SK-N-SH (cell line): ENCODE measurements around the gene PHACTR2. TPM values are rescaled to one million over a fixed set of nuclear protein-coding genes. Genes with fewer than 3 reads are reported as not detected.

ENCODE experiments used
- CTCF ChIA-PET: fragments of 300-600, 350-600 bp; formaldehyde crosslinking; extraction: SDS; loops from one replicate; lab custom pipeline; 2021; lab: Yijun Ruan, JAX
- POLR2A ChIA-PET: fragments of 350-600 bp; sonication (Branson Sonifier 250); formaldehyde crosslinking; extraction: SDS; loops from one replicate; lab custom pipeline; 2020; ENCODE audit warnings: antibody characterized with exemption, inconsistent platforms; lab: Yijun Ruan, JAX
- DNase-seq: peaks from one replicate; pipeline ENCODE4 v3.0.0; 2012
- H2AFZ ChIP-seq: fragments of 200-600 bp; sonication (generic); 2 replicates; pipeline ENCODE4 v1.8.1; 2016; ENCODE audit warnings: antibody characterized with exemption, mild to moderate bottlenecking, low read depth
- H3F3A ChIP-seq: fragments of 200-600 bp; sonication (generic); replicated peaks from 2 replicates; pipeline ENCODE3; 2016; ENCODE audit warnings: antibody characterized with exemption, mild to moderate bottlenecking; ENCODE audit not compliant: insufficient read depth
- H3K27ac ChIP-seq, 2 experiments: fragments of 200-500 bp in 1 of 2; fragments of 200-600 bp in 1 of 2; sonication (Bioruptor generic) in 1 of 2; sonication (generic), shearing (Covaris generic) in 1 of 2; 2 replicates each; pipeline versions ENCODE4 v1.5.1 to v1.6.1; 2014 to 2016; ENCODE audit warnings: low read depth in 2 of 2, inconsistent platforms in 1 of 2, low read length in 1 of 2, mild to moderate bottlenecking in 1 of 2, mixed read lengths in 1 of 2
- H3K27me3 ChIP-seq: fragments of 200-600 bp; sonication (generic), shearing (Covaris generic); 2 replicates; pipeline ENCODE4 v1.6.1; 2016; ENCODE audit warnings: mixed run types; ENCODE audit not compliant: insufficient read depth
- H3K36me3 ChIP-seq, 2 experiments: fragments of 200-500 bp in 1 of 2; fragments of 200-600 bp in 1 of 2; sonication (Bioruptor generic) in 1 of 2; sonication (generic) in 1 of 2; replicated peaks in 1 of 2; 2 replicates each; pipeline versions ENCODE3 to v1.5.1; 2014 to 2016; ENCODE audit warnings: low read length in 1 of 2, mild to moderate bottlenecking in 1 of 2; ENCODE audit not compliant: insufficient read depth in 2 of 2, control insufficient read depth in 1 of 2
- H3K4me1 ChIP-seq, 2 experiments: fragments of 200-500 bp in 1 of 2; fragments of 200-600 bp in 1 of 2; sonication (Bioruptor generic) in 1 of 2; sonication (generic), shearing (Covaris generic) in 1 of 2; 2 replicates each; pipeline versions ENCODE4 v1.5.1 to v1.6.1; 2014 to 2016; ENCODE audit warnings: low read depth in 1 of 2, low read length in 1 of 2, mixed run types in 1 of 2; ENCODE audit not compliant: insufficient read depth in 2 of 2, control insufficient read depth in 1 of 2
- H3K4me2 ChIP-seq: fragments of 200-600 bp; sonication (generic), shearing (Covaris generic); 2 replicates; pipeline ENCODE4 v1.6.1; 2017; ENCODE audit warnings: mixed run types
- H3K4me3 ChIP-seq, 2 experiments: fragments of 200-500 bp in 1 of 2; fragments of 200-600 bp in 1 of 2; sonication (Bioruptor generic) in 1 of 2; sonication (generic), shearing (Covaris generic) in 1 of 2; 2 replicates each; pipeline versions ENCODE4 v1.5.1 to v1.8.1; 2014 to 2016; ENCODE audit warnings: low read depth in 2 of 2, inconsistent platforms in 1 of 2, low read length in 1 of 2, mild to moderate bottlenecking in 1 of 2, mixed read lengths in 1 of 2, moderate library complexity in 1 of 2
- H3K79me2 ChIP-seq: fragments of 200-600 bp; sonication (generic); 2 replicates; pipeline ENCODE4 v1.8.1; 2017; ENCODE audit warnings: mild to moderate bottlenecking; ENCODE audit not compliant: insufficient read depth
- H3K9ac ChIP-seq: fragments of 200-600 bp; sonication (generic); 2 replicates; pipeline ENCODE4 v1.6.1; 2017; ENCODE audit warnings: mixed run types
- H3K9me2 ChIP-seq: fragments of 200-600 bp; sonication (generic); 2 replicates; pipeline ENCODE4 v1.6.1; 2017; ENCODE audit warnings: mixed run types
- H3K9me3 ChIP-seq: fragments of 200-600 bp; sonication (generic); 2 replicates; pipeline ENCODE4 v1.6.1; 2017; ENCODE audit warnings: mixed run types, mild to moderate bottlenecking, moderate library complexity
- H4K20me1 ChIP-seq: fragments of 200-600 bp; sonication (generic); 2 replicates; pipeline ENCODE4 v1.6.1; 2017; ENCODE audit warnings: mild to moderate bottlenecking, mixed run types; ENCODE audit not compliant: insufficient read depth
- CHD2 ChIP-seq: fragments of 150-350 bp; IDR thresholded peaks from 2 replicates; pipeline ENCODE4 v1.6.1; 2018; ENCODE audit warnings: low read length; ENCODE audit not compliant: partially characterized antibody
- CTCF ChIP-seq: fragments of 200-600 bp; sonication (generic); IDR thresholded peaks from 2 replicates; pipeline ENCODE4 v1.6.1; 2017; ENCODE audit warnings: antibody characterized with exemption, mild to moderate bottlenecking, moderate library complexity
- ELF1 ChIP-seq: IDR thresholded peaks from 2 replicates; pipeline ENCODE4 v1.4.0; 2012
- EP300 ChIP-seq, 2 experiments: IDR thresholded peaks; 2 replicates each; pipeline versions ENCODE4 v1.4.0 to v1.6.1; 2012; ENCODE audit warnings: borderline replicate concordance in 1 of 2, low read depth in 1 of 2, low read length in 1 of 2
- EZH2phosphoT487 ChIP-seq: fragments of 200-600 bp; sonication (generic); IDR thresholded peaks from 2 replicates; pipeline ENCODE4 v1.6.1; 2017; ENCODE audit warnings: low read depth, mixed run types, mild to moderate bottlenecking, antibody characterized with exemption, moderate library complexity, borderline replicate concordance
- GABPA ChIP-seq: IDR thresholded peaks from 2 replicates; pipeline ENCODE4 v1.4.0; 2012; ENCODE audit warnings: low read depth, mild to moderate bottlenecking
- GATA2 ChIP-seq: sonication (generic); formaldehyde crosslinking; IDR thresholded peaks from 2 replicates; pipeline ENCODE4 v1.5.0; 2020; ENCODE audit warnings: mild to moderate bottlenecking, missing genetic modification reagents
- IRF3 ChIP-seq: fragments of 150-350 bp; IDR thresholded peaks from 2 replicates; pipeline ENCODE4 v1.6.1; 2016; ENCODE audit warnings: mild to moderate bottlenecking, low read depth, low read length
- JUND ChIP-seq: IDR thresholded peaks from 2 replicates; pipeline ENCODE4 v1.4.0; 2012
- NRF1 ChIP-seq: IDR thresholded peaks from 2 replicates; pipeline ENCODE4 v1.6.1; 2012; ENCODE audit warnings: low read depth, mild to moderate bottlenecking, low read length
- POLR2AphosphoS5 ChIP-seq: IDR thresholded peaks from 2 replicates; pipeline ENCODE4 v1.6.1; 2012; ENCODE audit warnings: low read depth, low read length
- RAD21 ChIP-seq: IDR thresholded peaks from 2 replicates; pipeline ENCODE4 v1.6.1; 2012; ENCODE audit warnings: mild to moderate bottlenecking, low read length
- RCOR1 ChIP-seq: fragments of 150-350 bp; IDR thresholded peaks from 2 replicates; pipeline ENCODE4 v1.6.1; 2017; ENCODE audit warnings: antibody characterized with exemption, low read length
- SMC3 ChIP-seq: IDR thresholded peaks from 2 replicates; pipeline ENCODE4 v1.6.1; 2012; ENCODE audit warnings: low read depth, low read length, improper control_type of control experiment
- TAF1 ChIP-seq: IDR thresholded peaks from 2 replicates; pipeline ENCODE4 v1.6.1; 2012; ENCODE audit warnings: low read depth, mild to moderate bottlenecking, low read length, moderate library complexity, borderline replicate concordance
- USF1 ChIP-seq: IDR thresholded peaks from 2 replicates; pipeline ENCODE4 v1.4.0; 2012; ENCODE audit warnings: low read depth, borderline replicate concordance
- YY1 ChIP-seq: IDR thresholded peaks from 2 replicates; pipeline ENCODE4 v1.4.0; 2012; ENCODE audit warnings: low read depth, mild to moderate bottlenecking
- ZBTB33 ChIP-seq: IDR thresholded peaks from 2 replicates; pipeline ENCODE4 v1.4.0; 2012; ENCODE audit warnings: low read depth, borderline replicate concordance
- WGBS: methylation state at CpG from one replicate; pipeline ENCODE4 v1.1.6; 2017; ENCODE audit warnings: low lambda C conversion rate; 5-methylcytosine and 5-hydroxymethylcytosine counted together
- polyA plus RNA-seq, 3 experiments: library from polyadenylated mRNA; depleted of rRNA; stranded (reverse); fragments of >200 nt; gene quantifications; 2 replicates each; pipeline ENCODE4 v1.2.3, GENCODE V29; 2012

Gene PHACTR2
- polyA plus RNA-seq, 1 of the 3 experiments (the other 2 are of a cell fraction), result 5.0 TPM

GRCh38 chr6:143698329-143698728, 20.6 kb downstream of the PHACTR2 start (continued):
- TF ChIP-seq IRF3 (no peak), YY1 (no peak), EP300 (IDR thresholded peaks at IDR 0.05; ENCODE audit: borderline replicate concordance in 1 of 2, low read depth in 1 of 2, low read length in 1 of 2) (no peak), GABPA (no peak), TAF1 (no peak)

GRCh38 chr6:143698759-143699429, 21.1 kb downstream of the PHACTR2 start:
- H3K4me2 ChIP-seq, result no peak overlapping the region
- WGBS, result 97% methylated on average over 8 of the region's 8 CpGs
- POLR2A ChIA-PET, result no interaction called here
- peaks cover 12% of the 10 kb centered on the region for H3F3A ChIP-seq
- H2AFZ ChIP-seq, result no peak overlapping the region
- H3K9me2 ChIP-seq, result no peaks in the 10 kb centered on the region
- H4K20me1 ChIP-seq, result peaks cover 9% of the 10 kb centered on the region; the same call in 1 of the 2 replicates
- H3K27me3 ChIP-seq, result no peaks in the 10 kb centered on the region
- peaks cover 6 to 16% of the 10 kb centered on the region in 2 experiments; a peak in 1 of 4 replicates for H3K4me1 ChIP-seq
- H3K79me2 ChIP-seq, result peaks cover 38% of the 10 kb centered on the region; the same call in 1 of the 2 replicates
- H3K4me3 ChIP-seq, result no peak overlapping the region
- CTCF ChIA-PET, result no interaction called here
- no peak for DNase-seq
- no peak overlapping the region for H3K9ac ChIP-seq
- H3K27ac ChIP-seq, result no peak overlapping the region
- no peak for TF ChIP-seq SMC3
- TF ChIP-seq ELF1, result no peak
- H3K36me3 ChIP-seq, result no peaks in the 10 kb centered on the region
- no peaks in the 10 kb centered on the region for H3K9me3 ChIP-seq

GRCh38 chr6:143699430-143699825, 21.7 kb downstream of the PHACTR2 start:
- no peak for DNase-seq
- Histone ChIP-seq H3K27me3 (no peaks in the 10 kb centered on the region), H3K79me2 (peaks cover 39% of the 10 kb centered on the region; the same call in 1 of the 2 replicates), H3K4me1 (peaks cover 6 to 16% of the 10 kb centered on the region in 2 experiments; a peak in 1 of 4 replicates), H3K27ac (no peak overlapping the region), H3F3A (peaks cover 12% of the 10 kb centered on the region), H3K4me3 (no peak overlapping the region), H4K20me1 (peaks cover 8% of the 10 kb centered on the region; the same call in 1 of the 2 replicates), H3K9ac (no peak overlapping the region), H2AFZ (no peak overlapping the region), H3K9me2 (no peaks in the 10 kb centered on the region), H3K36me3 (no peaks in the 10 kb centered on the region), H3K4me2 (no peak overlapping the region), H3K9me3 (no peaks in the 10 kb centered on the region)
- WGBS, result 93% methylated on average over 3 of the region's 3 CpGs
- ChIA-PET CTCF (no interaction called here), POLR2A (no interaction called here)
- TF ChIP-seq JUND, result no peak
- no peak for TF ChIP-seq USF1
- TF ChIP-seq CTCF, result no peak
- no peak for TF ChIP-seq CHD2
- no peak for TF ChIP-seq SMC3
- no peak for TF ChIP-seq POLR2AphosphoS5
- TF ChIP-seq RCOR1, result no peak
- no peak for TF ChIP-seq IRF3
- no peak for TF ChIP-seq RAD21
- TF ChIP-seq EZH2phosphoT487, result no peak
- TF ChIP-seq ZBTB33, result no peak
- no peak for TF ChIP-seq NRF1
- no peak for TF ChIP-seq GATA2
- no peak for TF ChIP-seq YY1
